ENCODE data around the gene ELL. TPM values are rescaled to one million over a fixed set of nuclear protein-coding genes. Genes with fewer than 3 reads are reported as not detected.

The ELL gene
- 8.1 TPM for total RNA-seq

DNA sequence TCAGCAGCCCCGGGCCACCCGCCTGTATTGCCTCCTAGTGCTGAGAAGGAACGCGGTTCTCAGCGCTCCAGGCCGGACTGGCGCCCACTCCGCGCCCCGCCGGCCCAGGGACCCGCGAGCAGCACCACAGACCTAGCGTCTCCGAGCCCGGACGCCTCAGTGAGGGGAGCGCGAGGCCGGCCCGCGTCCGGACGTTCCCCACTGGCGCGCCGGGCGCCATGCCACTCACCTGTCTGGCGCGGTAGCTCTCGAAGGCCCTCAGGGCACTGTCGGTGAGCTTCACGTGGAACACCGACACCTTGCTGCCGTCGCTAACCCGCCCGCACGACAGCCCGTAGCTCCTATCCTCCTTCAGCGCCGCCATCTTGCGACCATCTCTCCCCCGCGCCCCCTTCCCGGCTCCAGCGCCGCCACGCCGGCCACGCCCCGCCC is at the start of gene ELL:
Gene ELL, minus strand, starts transcription at position 379 of the 432 bp plus-strand sequence. Its CDS starts 15 bp downstream, at position 364.

DNA sequence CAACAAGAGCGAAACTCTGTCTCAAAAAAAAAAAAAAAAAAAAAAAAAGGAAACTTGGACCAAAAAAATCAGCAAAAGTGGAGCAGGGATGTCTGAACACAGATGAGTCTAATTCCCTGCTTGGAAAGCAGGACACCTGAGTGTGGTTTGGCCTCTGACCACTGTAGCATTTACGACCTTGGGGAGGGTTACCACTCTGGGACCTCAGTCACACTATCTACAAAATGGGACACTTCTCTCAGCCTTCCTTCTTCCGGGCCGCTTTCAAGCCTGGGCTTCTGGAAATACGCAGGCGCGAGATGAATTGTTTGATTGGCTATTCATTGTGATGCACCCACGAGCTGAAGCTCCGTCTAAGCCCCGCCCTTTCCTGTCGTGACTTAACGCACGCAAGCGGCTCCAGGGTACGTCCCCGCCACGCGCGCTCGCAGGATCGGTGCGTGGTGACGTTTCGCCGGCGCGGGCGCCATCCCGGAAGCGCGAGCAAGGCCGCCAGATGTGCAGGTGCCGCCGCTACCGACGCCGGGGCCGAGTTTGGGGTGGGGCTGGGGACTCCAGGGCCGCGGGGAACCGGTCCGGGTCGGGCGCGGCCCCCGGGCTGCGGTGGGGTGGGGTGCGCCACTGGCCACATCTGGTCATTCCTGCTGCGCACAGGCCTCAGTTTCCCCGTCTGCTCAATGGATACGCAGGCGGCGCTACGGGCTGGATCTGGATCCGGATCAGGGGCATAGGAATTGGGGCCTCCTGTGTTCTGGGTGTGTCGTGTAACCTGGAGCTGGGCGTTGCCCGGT is 35.7 kb upstream of the ELL start, which contains the start of gene KXD1:
Gene KXD1, plus strand, starts transcription at position 460 of the 791 bp plus-strand sequence. CDS start 4,187 bp downstream, outside the sequence.

DNA sequence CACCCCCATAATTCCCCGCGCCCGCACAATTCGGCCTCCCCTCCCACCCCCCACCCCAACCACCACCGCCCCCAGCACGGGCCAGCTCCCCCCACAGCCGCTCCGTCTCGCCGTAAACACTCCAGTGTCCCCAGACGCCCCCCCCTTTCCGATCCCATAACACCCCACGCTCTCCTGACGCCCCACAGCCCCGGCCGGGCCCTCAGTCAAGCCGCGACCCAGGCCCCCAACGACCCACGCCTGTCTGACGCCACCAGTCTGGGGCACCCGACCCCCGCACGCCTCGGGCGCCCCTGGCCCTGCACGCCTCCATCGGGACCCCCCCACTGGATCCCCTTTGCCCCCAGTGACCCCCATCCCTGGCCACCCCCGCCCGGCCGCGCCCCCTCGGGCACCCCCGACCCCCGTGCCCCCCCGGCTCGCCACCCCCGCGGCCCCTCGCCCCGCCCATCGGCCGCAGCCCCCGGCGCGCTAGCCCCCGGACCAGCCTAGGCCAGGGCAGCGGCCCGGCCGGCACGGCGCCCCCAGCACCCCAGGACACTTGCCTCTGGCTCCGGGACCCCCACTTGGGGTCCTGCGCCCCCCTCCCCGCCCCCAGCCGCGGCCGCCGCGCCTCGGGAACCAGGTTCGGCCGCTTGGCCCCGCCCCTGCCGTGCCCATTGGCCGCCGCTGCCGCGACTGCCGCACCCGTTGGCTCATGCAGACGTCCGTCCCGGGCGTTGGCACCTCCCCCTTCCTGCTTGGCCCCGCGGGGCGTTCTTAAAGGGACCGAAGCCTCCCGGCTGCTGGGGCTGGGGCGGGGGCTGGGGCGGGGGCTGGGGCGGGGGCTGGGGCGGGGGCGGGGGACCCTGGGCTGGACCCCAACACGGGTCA is 21.3 kb upstream of the ELL start, which contains the start of gene FKBP8:
Gene FKBP8, minus strand, starts transcription at position 633 of the 873 bp plus-strand sequence. CDS start 1,603 bp downstream, outside the sequence.

DNA sequence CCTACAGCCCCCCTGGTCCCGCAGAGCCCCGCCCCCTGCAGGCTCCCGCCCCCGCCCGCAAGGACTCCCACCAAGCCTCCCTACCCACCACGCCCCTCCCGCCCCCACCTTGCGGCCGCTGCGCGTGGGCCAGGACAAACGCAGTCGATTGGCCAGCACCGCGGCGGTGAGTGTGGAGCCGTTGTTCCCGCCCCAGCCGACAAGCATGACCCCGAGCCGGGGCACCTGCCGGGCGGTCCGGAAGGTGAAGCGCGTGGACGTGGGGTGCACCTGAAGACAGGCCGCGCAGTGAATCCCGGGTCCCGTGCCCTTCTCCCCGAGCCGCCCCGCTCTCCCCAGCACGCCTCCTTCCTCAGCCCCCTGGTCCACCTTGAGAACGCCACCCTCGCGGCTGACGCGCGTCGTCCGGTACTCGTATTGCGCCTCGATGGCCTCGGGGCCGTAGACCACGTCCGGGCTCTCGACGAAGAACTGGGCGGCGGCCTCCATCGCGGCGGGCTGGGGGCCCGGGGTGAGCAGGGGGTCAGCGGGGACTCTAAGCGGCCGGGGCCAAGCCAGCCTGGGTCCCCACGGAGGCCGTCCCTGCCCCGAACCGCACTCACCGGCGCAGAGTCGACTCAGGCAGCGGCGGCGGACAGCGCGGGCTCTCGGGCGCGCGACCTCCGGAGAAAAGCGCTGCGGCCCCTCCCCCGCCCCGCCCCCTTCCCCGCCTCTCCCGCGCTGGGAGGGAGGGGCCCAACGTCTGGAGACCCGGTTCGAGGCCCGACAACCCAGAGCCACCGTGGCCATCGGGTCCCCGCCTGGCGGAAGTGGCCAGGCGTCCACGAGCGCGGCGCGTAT is 84.2 kb downstream of the ELL start, which contains the start of gene ISYNA1:
Gene ISYNA1, minus strand, starts transcription at position 643 of the 840 bp plus-strand sequence. Its CDS starts 154 bp downstream, at position 489.

DNA sequence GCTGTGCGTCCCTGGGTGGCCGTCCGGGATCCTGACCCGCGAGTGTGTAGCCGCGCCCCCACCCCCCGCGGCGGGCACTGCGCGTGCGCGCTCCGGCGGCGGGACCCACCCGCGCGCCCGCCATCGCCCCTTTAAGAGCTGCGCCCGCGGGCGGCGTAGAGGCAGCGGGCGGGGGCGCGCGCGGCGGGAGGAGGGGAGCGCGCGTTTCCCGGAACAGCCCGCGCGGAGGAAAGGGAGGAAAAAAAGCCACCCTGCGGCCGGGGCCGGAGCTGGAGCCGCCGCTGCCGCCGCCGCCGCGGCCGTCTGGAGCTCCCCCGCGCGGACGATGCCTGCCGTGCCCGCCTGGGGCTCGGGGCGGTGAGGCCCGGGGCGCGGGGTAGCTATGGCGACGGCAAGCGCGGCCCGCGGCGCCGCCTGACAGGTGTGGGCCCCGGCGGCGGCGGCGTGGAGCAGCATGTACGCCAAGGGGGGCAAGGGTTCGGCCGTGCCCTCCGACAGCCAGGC is 102.6 kb downstream of the ELL start, which contains the start of gene SSBP4:
Gene SSBP4, plus strand, starts transcription at position 204 of the 504 bp plus-strand sequence. Its CDS starts 251 bp downstream, at position 455.

DNA sequence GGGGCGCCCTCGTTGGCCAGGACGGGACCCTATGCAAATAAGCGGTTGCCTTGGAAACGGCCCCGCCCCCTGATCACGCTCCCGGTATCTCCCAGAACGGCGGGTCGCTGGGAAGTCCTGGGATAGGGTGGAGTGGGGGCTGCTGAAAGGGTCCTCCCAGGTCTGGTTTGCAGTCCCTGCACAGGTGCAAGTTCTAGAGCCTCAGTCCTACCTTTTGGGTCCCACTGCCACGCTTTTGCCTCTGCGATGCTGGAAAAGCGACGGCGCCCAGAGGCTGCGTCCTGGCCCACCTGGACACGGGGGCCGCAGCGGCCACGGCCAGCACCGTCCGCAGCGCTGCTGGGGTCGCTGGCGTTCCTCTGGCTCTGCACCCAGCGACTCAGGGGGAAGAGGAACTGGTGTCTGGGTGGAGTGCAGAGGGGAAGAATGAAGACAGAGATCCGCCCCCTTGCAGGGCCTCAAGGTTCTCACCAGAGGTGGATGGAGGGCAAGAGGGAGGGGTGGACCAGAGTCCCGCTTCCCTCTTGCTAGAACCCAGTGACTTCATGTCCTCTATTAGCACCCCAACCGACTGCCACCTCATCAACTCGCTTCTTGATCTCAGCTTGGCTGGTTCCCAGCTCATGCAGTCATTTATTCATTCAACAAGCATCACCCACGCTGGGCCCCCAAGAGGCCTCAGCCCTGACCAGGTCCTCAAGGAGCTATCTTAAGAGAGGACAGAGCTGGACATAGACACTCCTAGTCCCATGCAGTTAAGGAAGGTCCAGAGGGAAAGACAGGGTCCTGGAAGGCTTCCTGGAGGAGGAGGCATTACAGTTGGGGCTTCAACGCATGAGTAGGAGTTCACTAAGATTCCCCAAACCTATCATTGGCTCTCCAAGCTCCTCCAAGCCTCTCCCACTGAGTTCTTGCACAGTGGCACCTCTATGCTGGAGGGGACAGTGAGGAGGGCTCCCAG is 124.3 kb downstream of the ELL start, which contains the start of gene LRRC25:
Gene LRRC25, minus strand, starts transcription at position 381 of the 961 bp plus-strand sequence. CDS start 659 bp downstream, outside the sequence.

Other genes with a start within 250 kb of the ELL start
- 2.5 TPM for gene IQCN, start 247.6 kb downstream of the ELL start, total RNA-seq
- gene JUND, start 240.4 kb downstream of the ELL start, total RNA-seq, result 90.8 TPM
- gene LSM4, start 199.0 kb downstream of the ELL start, total RNA-seq, result 53.5 TPM
- 24.7 TPM for gene PGPEP1, start 181.5 kb downstream of the ELL start, total RNA-seq
- 0.63 TPM for gene GDF15, start 135.9 kb downstream of the ELL start, total RNA-seq
- 0.31 TPM for gene LRRC25, start 124.4 kb downstream of the ELL start, total RNA-seq
- 53.5 TPM for gene SSBP4, start 102.7 kb downstream of the ELL start, total RNA-seq
- 79.8 TPM for gene ISYNA1, start 83.9 kb downstream of the ELL start, total RNA-seq
- 141 TPM for gene FKBP8, start 21.5 kb upstream of the ELL start, total RNA-seq
- 34.4 TPM for gene KXD1, start 35.8 kb upstream of the ELL start, total RNA-seq
- gene UBA52, start 49.8 kb upstream of the ELL start, total RNA-seq, result 542 TPM
- 26.9 TPM for gene REX1BD, start 66.7 kb upstream of the ELL start, total RNA-seq
- 2.8 TPM for gene CRLF1, start 84.7 kb upstream of the ELL start, total RNA-seq
- gene TMEM59L, start 90.8 kb upstream of the ELL start, total RNA-seq, result 48.5 TPM
- 9.7 TPM for gene KLHL26, start 115.0 kb upstream of the ELL start, total RNA-seq
- gene CRTC1, start 161.6 kb upstream of the ELL start, total RNA-seq, result 17.2 TPM